HG03095 (cell line): ENCODE results near the gene CLDN24.
A peak's percentile ranks its signal among the peaks of the same experiment; 100 is the strongest.

Experiments used
- ATAC-seq: cut with Tn5 transposase; IDR thresholded peaks from one replicate; pipeline ENCODE4 v1.9.1; 2021; ENCODE audit warnings: moderate library complexity; ENCODE audit not compliant: unreplicated experiment

The CLDN24 gene

GRCh38 chr4:183323295-183323694, 1.1 kb upstream of the CLDN24 start:
- no peak for ATAC-seq

DNA sequence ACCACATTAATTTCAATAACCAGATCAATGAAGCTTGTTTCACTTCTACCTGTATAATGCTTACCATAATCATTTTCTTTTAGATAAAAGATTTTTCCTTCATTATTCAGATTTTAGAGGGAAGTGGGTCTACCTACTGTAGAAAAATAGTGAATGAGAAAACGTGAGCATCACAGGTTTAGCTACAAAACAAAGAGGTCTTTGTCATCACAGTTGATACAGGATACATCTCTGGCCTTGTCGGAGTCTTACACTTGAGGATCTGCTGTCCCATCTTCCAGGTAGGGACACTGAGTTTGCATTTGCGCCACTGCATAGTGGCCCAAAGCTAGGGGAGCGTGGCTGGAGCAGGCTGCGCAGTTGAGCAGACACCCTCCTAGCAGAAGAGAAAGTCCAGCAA, 710 bp downstream of the CLDN24 start:
- no peak for ATAC-seq

- ATAC-seq = no peak
These were observed 1.1 kb downstream of the CLDN24 start for GRCh38 chr4:183321079-183321478.

DNA sequence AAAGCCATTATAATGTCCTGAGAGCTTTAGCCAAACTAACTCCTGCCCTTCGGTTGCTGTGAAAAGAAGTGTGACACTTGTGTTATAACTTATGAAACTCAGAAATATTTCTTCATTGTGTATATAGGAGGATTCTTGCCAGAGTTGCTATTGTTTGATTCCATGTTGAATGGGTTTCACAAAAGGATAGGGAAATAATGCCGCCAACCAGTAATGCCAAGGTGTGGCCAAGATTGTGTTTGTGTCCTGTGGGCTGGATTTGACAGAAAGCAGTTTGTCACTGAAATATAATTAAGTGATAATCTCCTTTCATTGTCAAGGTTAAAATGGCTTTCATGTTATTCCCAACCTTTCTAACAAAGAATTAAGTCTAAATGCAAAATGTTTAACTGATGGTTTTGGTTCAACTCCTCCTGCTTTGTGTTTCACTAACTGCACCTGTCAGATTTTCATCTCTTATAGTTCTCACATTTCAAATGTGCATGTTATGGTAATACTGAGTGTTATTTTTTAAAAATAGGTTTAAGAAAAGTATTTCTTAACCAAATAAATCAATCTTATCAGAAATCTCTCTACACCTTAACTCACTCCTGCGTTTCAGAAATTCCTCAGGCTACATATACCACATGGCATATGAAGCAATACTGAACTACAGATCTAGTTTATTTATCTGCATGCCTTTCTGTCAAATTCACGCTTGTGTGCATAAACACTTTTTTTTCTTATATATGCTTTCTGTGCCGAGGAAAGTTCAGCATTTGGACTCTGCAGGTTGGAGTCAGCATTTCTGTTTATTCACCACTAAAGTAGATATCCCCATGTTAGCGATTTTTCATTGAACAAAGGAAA, 1.8 kb downstream of the CLDN24 start, which contains the start of gene CLDN22:
TSS of gene CLDN22 (minus strand) at position 66 of the 849 bp plus-strand sequence. CDS start at position 8, 58 bp downstream.
- ATAC-seq = no peak

DNA sequence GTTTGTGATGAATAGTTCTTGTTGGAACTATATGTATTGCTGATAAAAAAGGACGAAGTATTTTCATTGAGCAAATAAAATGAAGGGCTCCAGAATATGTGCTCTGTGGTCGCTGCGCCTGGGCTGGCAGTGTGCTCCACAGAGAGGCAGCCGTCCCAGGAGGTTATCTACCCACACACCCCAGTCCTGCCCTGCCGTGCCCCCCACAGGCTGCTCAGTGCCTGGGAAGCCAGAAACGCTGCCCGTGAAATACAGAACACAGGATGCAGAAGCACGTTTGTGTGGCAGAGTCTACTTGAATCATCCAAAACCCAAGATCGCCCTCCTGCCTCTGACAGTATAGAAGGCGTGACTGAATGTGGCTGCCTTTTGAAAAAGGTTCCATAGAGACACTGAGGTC, 3.6 kb downstream of the CLDN24 start:
- no peak for ATAC-seq

DNA sequence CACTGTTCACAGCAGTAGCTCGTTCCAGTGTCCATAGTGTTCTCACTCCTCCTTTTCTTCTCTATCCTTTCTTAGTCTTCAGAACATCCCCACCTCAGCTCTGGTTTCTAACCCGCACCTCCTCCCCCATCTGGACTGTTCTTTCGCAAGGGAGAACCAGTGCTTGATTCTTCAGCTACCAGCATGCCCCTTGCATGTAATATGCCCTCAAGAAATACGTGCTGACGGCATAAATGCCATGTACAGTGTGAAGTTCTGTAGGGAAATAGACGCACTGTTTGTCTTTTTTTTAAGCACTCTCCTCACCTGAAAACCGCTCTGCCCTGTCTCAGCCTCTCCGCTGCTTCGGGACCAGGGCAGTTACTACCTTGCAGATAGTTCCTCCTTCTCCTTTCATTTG, 7.4 kb downstream of the CLDN24 start:
- ATAC-seq = no peak

GRCh38 chr4:183314336-183314735, 7.9 kb downstream of the CLDN24 start:
- no peak for ATAC-seq

DNA sequence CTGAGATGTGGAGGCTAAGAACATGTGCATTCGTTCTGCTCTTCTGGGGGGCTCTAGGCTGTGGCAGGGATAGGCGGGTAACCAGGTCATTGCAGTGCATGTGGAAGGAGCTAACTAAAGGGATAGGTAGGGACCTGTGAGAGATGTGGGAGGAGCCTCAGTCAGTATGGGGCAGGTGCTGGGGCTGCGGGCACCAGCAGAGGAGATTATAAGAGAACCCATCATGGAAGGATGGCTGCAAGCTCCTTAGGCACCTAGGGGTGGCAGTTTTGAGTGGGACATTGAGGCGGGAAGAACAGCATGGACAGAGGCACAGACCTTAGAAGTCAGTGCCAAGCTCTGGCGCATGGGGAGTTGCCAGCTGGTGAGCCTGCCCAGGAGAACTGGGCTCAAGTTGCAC, 9.4 kb downstream of the CLDN24 start:
- no peak for ATAC-seq

DNA sequence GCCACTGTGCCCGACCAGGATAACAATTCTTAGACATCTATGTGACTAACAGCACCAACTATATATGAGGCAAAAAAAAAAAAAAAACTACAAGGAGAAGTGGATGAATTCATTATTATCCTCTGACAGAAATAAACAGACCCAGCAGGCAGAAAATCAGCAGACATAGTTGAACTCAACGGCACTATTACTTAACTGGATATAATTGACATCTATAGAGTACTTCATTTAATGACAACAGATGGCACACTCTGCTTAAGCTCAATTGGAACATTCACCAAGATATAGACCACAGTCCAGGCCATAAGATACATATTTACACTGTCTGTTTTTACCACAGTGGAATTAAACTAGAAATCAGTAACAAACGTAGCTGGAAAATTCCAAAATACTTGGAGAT, 15.4 kb downstream of the CLDN24 start:
- ATAC-seq = no peak

DNA sequence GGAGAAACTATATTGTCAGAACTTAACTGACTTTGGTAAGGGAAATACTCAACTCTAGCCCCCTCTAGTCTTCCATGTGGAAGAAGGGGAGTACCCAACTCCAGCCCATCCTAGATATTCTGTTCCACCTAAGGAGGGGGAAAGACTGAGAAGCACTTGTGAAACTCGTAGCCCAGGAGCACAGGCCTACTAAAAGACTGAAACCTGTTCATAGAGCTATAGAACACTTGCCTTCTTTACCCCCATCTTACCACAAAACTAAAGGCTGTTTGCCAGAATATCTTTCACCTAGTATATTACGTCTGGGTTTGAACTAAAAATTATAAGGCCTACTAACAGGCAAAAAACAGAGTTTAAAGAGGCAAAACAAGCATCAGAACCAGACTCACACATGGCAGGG, 17.7 kb downstream of the CLDN24 start:
- no peak for ATAC-seq

DNA sequence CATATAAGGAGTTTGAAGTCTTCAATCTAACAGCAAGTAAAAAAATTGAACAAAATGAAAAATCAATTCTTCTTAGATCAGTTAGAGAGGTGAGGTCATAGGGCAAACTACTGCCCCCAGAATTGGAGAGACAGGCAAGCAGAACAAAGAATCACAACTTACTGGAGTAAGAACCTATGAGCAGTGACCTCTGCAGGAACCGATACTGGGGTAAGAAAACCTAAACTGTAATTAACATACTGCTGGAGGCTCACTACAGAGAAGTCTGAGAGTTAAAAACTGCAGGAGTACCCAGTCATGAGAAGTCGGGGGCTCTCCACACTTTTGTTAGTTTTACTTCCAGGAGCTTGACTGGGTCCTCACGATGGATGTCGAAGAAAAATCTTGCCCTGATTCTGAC, 18.2 kb downstream of the CLDN24 start:
- peak; percentile 59 for ATAC-seq

- no peak for ATAC-seq
These were observed 18.9 kb downstream of the CLDN24 start for GRCh38 chr4:183303301-183303700.

GRCh38 chr4:183300655-183301054, 21.6 kb downstream of the CLDN24 start:
- ATAC-seq = no peak

- no peak for ATAC-seq
These were observed 22.2 kb downstream of the CLDN24 start for GRCh38 chr4:183300070-183300469.

GRCh38 chr4:183299464-183299863, 22.8 kb downstream of the CLDN24 start:
- ATAC-seq = no peak

DNA sequence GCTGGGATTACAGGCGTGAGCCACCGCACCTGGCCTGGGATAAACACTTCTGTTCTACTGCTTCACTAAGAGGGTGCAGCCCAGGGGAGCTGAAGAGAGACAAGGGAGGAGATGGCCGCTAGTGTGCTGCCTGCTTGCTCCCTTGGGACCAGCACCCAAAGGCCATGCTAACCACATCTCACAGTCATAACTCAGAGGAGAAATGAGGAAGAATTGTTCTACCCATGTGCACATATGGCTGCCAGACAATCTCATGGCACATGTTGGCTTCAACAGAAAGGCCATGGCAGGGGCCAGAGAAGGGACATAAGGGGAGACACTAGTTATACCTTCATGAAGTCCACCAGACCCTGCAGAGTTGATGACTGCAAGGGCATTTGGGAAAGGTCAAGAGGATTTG, 24.6 kb downstream of the CLDN24 start:
- ATAC-seq = peak; percentile 65

- no peak for ATAC-seq
These were observed 26.5 kb downstream of the CLDN24 start for GRCh38 chr4:183295711-183296110.

DNA sequence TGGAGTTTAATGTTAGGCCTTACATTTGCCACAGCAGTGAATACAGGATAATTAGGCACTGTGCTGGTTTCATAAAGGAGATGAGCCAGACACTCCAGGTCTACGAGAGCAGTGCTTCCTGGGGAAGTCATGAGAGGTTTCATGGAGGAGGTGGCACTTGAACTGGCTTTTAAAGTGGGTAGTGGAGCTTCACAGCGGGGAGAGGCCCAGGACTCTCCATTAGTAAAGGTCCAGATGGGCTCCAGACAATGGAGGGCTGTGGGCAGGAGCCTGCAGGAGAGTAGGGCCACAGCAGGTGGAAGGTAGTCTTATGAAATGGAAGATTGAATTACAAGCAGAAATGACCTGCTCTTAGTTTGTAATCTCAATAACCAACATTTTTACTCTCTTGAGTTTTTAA, 31.2 kb downstream of the CLDN24 start:
- ATAC-seq = no peak

GRCh38 chr4:183289688-183290087, 32.5 kb downstream of the CLDN24 start:
- no peak for ATAC-seq

DNA sequence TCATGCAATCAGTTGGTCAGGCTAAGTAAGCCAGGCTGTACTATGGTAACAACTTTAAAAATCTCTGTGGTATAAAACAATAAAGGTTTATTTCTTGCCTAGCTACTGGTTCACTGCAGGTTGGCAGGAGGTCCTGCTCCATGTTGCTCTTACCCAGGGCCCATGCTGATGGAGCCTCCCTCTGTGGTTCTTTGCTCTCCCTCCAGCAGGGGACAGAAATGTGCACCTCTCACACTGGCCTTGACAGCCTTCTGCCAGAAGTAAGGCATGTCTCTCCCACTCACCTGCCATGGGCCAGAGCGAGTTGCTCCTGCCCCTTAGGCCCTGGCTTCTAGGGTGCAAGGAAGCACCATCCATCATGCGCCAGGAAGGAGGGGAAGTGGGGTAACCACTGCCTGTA, 33.3 kb downstream of the CLDN24 start:
- ATAC-seq = no peak

DNA sequence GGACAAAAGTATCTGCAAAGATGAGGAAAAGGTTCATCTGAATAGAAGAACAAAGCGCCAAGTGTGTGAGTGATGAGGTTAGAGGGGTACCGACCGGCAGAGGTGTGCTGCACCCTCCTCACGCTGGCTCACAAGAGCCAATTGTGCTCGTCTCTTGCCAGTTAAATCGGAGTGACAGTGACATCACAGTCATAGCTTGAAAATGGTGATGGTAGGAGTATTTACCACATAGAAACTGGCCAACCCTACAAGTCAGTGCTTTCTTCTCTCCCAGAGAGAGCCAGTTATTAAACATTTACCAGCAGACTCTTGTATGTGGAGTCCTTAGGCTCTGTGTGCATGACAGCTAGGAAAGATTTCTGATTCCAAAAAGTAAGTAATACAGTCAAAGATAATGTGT, 34.5 kb downstream of the CLDN24 start:
- peak; percentile 70 for ATAC-seq

DNA sequence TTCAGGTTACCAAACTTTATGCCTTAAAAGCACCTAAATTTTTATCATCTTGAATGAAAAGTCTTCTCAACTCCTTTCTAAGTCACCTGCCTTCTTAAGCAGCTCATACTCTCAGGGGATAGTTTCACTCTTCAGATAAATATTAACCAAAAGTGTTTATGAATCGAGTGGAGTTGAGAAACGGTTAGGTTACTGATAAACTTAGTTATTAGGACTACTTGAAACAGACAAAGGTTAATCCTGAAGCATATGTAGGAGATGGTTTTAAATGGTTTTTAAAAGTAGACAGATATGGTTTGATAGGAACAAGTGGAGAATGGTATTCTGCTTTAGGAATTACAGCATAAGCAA, 34.9 kb downstream of the CLDN24 start:
- ATAC-seq = peak; percentile 79
